GM18858 (cell line): ENCODE measurements around the gene EFNA5.

Experiments
- ATAC-seq: cut with Tn5 transposase; IDR thresholded peaks from one replicate; pipeline ENCODE4 v1.9.1; 2021; ENCODE audit not compliant: unreplicated experiment

Gene EFNA5

DNA sequence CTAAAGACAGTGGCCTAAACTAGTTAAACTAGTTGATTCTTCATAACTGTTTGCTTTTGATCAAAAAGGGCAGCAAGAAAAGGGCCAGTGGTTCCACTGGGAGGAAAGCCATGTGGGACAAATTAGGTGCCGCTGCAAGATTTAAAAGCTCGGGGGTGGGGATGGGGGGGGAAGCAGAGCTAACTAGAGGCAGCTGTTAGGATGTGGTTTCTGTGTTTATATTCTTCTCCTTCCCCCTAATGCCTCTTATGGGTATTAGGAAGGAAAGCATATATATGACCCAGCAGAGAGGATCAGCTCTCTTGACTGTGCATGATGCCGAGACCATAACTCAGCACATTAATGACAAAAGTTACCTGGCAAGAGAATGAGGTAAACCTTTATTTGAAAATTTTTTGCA is 65.7 kb downstream of the EFNA5 start:
- no peak for ATAC-seq

DNA sequence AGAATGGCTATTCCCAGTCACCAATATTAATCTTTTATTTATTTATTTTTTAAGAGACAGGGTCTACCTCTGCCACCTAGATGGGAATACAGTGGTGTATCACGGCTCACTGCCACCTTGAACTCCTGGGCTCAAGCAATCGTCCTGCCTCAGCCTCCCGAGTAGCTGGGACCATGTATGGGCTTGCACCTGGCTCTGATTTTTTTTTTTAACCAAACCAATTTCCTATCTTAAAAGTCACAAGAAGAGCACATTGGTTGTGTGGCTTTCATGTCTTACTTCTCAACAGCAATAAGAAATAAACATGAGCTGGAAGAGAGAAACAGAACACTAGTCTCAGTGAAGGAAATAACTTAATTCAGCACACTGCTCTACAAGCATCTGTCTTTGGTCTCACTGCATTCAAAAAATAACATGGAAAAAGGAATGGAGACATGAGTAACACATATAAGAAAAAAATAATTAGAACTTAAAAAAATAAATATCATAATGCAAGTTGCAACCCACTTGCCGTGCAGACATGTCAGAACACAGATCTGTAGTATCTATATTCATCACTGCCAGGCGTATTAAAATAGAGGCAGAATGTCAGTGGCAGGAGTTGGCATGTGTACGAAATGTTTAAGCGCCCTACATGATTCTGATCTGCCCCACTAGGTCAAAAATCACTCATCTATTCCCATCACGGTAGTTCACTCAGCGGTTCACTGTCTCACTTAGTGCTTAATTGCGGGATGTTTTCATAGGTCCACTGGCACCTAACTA is 66.4 kb downstream of the EFNA5 start:
- no peak for ATAC-seq

GRCh38 chr5:107603349-107603748 is 67.4 kb downstream of the EFNA5 start:
- ATAC-seq, result no peak

DNA sequence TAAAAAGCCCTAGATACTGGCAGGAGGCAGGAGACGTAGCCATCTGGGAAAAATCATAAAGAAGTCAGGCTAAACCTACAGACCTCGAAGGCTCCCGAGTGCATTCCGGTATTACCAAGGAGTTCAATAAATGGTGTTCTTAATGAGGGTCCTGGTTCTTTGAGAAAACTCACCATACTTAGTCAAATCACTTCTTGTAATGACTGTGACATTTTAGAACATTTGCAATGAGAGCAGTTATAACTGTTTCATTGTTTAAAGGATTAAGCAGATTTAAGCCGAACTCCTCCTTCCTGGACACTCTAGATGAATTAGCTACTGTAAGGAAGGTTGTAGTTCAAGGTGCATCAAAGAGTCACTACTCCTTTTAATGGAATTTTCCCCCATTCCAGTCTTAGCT is 67.8 kb downstream of the EFNA5 start:
- no peak for ATAC-seq

- ATAC-seq, result no peak
These were observed 69.7 kb downstream of the EFNA5 start for GRCh38 chr5:107601076-107601475.

GRCh38 chr5:107598958-107599357 is 71.8 kb downstream of the EFNA5 start:
- no peak for ATAC-seq

DNA sequence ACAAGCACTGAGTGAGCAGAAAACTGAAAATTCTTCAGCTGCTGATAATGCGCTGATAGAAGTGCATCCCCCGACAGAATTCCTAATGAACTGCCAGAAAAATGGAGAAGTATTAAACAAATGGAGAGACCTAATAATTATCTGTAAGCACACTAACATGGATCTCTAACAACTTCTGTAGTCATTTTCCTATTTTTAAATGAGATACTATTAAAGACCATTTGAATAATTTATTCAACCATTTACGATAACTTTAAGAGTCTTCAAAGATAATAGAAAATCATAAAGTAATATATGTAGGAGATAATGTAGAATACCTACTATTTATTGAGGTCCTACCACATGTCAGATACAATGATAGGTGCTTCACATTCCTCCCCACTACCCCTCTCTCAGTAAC is 72.9 kb downstream of the EFNA5 start:
- no peak for ATAC-seq

- ATAC-seq, result no peak
These were observed 73.5 kb downstream of the EFNA5 start for GRCh38 chr5:107597247-107597646.

- no peak for ATAC-seq
These were observed 76.3 kb downstream of the EFNA5 start for GRCh38 chr5:107594253-107595045.

DNA sequence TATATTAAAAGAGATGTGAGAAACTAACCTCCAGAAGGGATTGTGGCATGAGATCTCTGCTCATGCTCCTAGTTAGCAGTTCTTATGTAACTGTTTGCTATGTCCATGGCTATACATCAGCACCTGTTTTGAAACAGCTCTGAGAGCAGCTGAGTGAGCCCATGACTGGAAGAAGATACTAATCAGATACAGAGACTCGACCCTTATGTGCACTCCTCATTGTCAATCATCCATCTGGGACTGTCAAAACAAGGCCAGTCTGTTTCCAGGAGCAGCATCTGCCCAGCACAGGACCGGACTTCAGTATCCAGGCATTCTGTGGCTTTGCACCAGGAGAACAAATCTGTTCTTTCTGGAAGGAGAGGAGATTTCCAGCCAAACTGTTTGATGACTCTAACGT is 77.7 kb downstream of the EFNA5 start:
- no peak for ATAC-seq

DNA sequence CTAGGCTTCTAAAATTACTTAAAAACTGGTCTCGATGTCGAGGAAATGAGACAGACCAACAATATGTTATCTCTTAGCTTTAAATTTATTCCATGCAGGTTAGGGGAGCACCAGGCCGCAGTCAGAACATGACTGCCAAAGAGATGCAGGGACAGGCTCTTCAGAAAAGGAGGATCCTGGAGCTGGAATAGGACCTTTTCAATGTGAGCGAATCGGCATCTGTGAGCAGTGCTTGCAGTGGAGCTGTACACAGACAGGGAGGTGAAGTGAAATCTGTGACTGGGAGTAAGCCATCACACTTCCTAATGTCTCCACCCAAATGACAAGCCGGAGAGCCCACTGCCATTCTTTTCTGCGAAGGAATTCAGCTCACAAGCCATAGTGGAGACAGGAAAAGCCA is 78.2 kb downstream of the EFNA5 start:
- no peak for ATAC-seq

DNA sequence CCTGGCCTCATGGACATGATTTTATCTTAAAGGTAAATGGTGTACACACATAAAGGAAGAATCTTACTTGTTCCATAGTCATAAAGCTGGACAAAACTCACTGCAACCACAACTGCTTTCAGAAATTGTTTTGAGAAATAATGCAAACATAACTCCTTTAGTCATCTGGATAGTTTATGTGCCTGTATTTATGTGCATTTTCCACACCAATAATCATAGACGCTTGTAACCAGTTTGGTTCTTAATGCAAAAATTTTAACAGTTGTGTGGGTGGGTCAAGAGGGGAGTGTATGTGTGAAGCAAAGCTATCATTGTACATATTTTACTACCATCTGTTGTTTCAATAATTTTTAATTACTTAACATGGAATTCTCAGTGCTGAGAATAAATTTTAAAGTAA is 80.1 kb downstream of the EFNA5 start:
- no peak for ATAC-seq

DNA sequence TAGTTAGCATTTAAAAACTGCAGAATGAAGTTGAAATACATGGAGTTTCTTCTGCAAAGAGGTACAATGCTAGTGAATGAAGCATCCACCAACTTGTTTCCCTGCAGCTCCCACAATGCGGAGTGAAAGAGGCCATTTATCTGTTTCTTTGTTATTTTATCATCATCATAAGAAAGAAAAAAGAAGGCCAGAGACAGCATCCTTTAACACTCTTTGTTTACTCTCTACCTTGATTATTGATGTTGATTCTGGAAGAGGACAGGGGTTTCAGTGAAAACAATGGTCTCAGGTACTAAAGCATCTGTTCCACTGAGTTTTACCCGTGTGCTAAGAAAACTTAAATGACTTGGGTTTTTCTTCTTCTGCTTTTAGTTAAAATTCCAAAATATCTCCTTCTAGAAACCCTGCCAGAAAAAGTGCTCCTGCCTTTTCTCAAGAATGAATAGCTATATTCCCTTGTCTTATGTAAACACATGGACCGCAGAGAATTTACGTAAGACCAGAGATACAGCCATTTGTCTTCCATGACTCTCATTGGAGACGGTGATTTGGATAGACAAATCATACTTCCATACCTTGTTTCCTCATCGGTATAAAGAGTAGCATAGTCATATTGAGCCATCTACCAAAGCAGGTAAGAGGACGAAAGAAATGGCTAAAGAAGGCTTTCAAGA is 81.1 kb downstream of the EFNA5 start:
- ATAC-seq, result no peak

DNA sequence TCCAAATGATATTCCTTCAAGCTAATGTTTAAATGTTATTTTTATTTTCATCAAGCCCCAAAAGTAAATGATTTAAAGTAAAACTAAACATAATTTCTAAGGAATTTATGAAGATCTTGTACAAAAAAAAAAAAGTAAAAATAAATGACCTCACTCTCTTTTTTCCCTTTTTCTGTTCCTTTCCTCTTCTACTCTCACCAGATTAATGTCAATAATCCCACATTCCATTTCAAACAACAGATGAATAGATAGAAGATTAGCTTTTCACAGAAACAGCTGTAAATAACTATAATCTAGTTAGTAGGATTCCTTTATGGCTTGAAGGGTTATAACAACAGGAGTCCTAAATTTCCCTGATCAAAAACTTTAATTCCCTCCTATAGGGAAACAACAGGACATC is 88.1 kb downstream of the EFNA5 start:
- ATAC-seq, result no peak

DNA sequence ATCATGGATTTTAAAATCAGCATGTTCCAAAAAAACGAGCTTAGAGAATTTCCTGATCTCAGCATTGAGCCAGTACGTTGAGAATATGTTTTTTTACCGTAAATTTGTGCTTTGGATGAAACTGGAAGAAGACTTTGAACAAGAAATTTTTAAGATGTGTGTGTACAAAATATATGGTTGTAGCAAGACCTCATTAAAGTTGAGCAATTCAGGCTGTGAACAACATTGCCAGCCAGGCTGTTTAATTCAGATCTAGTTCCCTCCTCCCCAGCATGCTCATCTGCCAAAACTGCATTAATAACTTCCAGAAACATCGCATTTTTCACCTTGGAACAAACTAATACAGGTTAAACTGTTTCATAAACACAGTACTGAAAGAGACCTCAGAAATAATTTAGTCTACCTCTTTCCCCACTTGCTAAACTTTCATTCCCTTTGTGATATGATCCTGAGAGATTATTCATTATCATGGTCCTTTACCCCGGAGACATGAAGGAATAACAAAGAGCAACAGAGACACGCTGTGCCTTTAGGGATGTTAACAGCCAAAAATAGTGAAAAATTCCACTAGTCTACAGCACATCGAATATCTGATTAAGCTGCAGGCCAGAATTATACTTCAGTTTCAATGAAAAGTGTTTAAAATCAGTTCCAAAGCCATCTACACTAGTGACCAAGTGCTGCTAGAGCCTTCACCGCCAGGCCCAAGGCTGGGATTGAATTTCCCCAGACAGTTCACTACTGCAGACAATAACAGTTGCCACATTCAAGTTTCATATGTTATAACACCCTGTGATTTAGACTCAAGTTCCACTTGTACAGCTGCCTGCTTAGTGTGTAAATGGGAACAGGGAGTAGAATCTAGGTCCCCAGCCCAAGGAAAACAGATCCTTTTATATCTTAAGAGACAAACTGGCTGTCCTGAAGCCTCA is 89.6 kb downstream of the EFNA5 start:
- ATAC-seq, result no peak

DNA sequence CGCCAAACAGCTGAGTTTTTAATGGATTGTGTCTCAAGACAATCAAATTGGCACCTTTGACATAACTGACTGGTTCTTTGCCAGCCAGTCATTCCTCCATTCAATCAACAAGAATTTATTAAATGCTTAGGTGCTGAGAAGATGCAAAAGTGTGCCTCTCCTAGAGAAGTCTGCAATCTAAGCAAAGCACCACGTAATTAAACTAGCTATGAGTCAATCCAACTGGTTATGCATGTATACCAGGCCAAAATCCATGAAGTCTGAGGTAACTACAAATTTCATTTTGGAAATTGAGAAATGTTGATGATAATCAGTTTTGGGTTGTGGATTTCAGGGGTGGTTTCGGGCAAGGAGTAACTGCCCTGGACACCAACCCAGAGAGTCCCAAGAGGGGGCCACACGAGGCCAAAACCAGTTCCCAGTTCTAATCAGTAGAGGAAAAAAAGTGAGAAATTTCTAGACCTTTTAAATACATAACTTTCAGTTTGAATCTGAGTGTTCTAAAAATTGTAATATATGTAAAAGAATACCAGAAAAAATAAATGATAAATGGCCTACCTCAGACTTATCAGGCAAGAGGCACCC is 92.6 kb downstream of the EFNA5 start:
- no peak for ATAC-seq

GRCh38 chr5:107577394-107577950 is 93.3 kb downstream of the EFNA5 start:
- ATAC-seq, result no peak

- ATAC-seq, result no peak
These were observed 93.9 kb downstream of the EFNA5 start for GRCh38 chr5:107576736-107577393.

DNA sequence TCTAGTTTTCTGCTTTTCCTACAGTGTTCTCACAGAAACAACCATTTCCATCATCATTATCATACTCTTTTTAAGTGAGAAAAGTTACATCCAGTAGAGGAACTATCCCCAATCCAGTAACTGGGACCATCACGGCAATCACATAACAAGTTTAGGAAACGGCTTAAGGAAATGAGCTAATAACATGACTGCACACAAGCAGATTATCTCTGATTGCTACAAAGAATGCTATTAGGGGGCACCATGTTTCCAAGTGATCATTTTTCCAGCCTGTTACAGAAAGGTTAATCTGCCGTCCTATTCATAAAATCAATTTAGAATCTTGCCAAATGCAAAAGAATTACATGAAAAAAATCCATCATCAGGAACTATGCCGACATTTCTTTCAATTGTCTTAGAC is 94.6 kb downstream of the EFNA5 start:
- ATAC-seq, result no peak

- ATAC-seq, result no peak
These were observed 96.5 kb downstream of the EFNA5 start for GRCh38 chr5:107574287-107574686.
